ENCODE measurements around the gene CEP83.

DNA sequence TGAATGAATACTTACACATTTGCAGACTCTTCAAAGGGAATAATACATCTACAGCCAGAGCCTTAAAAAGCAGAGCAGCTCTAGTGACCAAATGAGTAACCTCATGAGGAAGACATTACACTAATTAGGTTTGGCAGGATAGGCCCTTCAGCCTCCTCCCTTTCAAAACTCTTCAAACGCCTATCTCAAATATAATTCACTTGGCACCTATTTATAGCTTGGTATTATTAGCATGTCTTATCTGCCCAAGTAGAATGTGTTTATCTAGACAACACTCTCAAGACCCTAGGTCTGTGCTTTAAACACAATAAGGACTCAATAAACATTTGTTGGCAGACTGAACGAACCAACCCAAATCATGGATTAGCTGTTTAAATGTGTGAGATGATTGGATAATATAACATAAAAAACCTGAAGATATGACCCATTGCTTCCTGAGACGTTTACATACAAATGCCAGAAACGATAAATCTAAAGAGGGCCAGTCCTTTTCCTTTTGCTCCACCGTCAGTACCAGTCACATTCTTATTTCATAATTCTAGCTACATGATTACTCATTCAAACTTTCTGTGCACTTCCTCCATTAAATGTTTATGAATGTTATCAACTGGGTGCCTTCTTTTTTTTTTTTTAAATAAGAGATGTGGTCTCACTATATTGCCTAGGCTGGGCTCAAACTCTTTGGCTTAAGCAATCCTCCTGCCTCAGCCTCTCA, 123.3 kb downstream of the CEP83 start:
- no peak for TF ChIP-seq CTCF (IDR thresholded peaks at IDR 0.05)
- TF ChIP-seq POLR2A (IDR thresholded peaks at IDR 0.05): no peak
- TF ChIP-seq EP300 (IDR thresholded peaks at IDR 0.05): no peak
